GM12878 (cell line): ENCODE measurements around the gene P2RY10. TPM values are rescaled to one million over a fixed set of nuclear protein-coding genes. Genes with fewer than 3 reads are reported as not detected.
A peak's percentile ranks its signal among the peaks of the same experiment; 100 is the strongest.

ENCODE experiments used
- ATF7 ChIP-seq: fragments of 450-650 bp; IDR thresholded peaks from 2 replicates; pipeline ENCODE4 v1.6.1; 2016; ENCODE audit warnings: low read depth, mild to moderate bottlenecking
- BCL11A ChIP-seq: IDR thresholded peaks from 2 replicates; pipeline ENCODE4 v1.6.1; 2011; ENCODE audit warnings: low read depth, low read length
- BHLHE40 ChIP-seq, 2 experiments: fragments of 450-650 bp in 1 of 2; IDR thresholded peaks; 2 replicates each; pipeline ENCODE4 v1.6.1; 2011 to 2017; ENCODE audit warnings: low read depth in 2 of 2, borderline replicate concordance in 1 of 2, improper control_type of control experiment in 1 of 2, low read length in 1 of 2, mild to moderate bottlenecking in 1 of 2
- CUX1 ChIP-seq: IDR thresholded peaks from 2 replicates; pipeline ENCODE4 v1.6.1; 2012; ENCODE audit warnings: improper control_type of control experiment, low read depth, low read length; ENCODE audit not compliant: insufficient replicate concordance
- DPF2 ChIP-seq: fragments of 450-650 bp; IDR thresholded peaks from 2 replicates; pipeline ENCODE4 v1.6.1; 2017; ENCODE audit warnings: mild to moderate bottlenecking
- E2F4 ChIP-seq: IDR thresholded peaks from 2 replicates; pipeline ENCODE4 v1.6.1; 2012; ENCODE audit warnings: low read depth, low read length, improper control_type of control experiment
- ELK1 ChIP-seq: IDR thresholded peaks from 2 replicates; pipeline ENCODE4 v1.6.1; 2012; ENCODE audit warnings: low read depth, low read length, improper control_type of control experiment
- ESRRA ChIP-seq: IDR thresholded peaks from 2 replicates; pipeline ENCODE4 v1.6.1; 2012; ENCODE audit warnings: mild to moderate bottlenecking, low read length, improper control_type of control experiment
- IRF3 ChIP-seq: fragments of 450-650 bp; IDR thresholded peaks from 2 replicates; pipeline ENCODE4 v1.6.1; 2014; ENCODE audit warnings: mild to moderate bottlenecking
- MEF2A ChIP-seq: IDR thresholded peaks from 2 replicates; pipeline ENCODE4 v1.6.1; 2011; ENCODE audit warnings: low read depth, mild to moderate bottlenecking, low read length, moderate library complexity; ENCODE audit not compliant: insufficient read depth
- MEF2B ChIP-seq: fragments of 450-650 bp; IDR thresholded peaks from 2 replicates; pipeline ENCODE4 v1.6.1; 2018; ENCODE audit warnings: mild to moderate bottlenecking, moderate library complexity; ENCODE audit not compliant: partially characterized antibody, poor library complexity, severe bottlenecking
- MTA3 ChIP-seq: IDR thresholded peaks from 2 replicates; pipeline ENCODE4 v1.6.1; 2012; ENCODE audit warnings: low read length, inconsistent platforms, borderline replicate concordance
- NR2F1 ChIP-seq: fragments of 450-650 bp; conservative IDR thresholded peaks from 2 replicates; pipeline ENCODE4 v1.6.1; 2017; ENCODE audit warnings: mild to moderate bottlenecking
- PAX5 ChIP-seq: IDR thresholded peaks from 2 replicates; pipeline ENCODE4 v1.6.1; 2011; ENCODE audit warnings: low read depth, low read length, borderline replicate concordance
- POU2F2 ChIP-seq: IDR thresholded peaks from 3 replicates; pipeline ENCODE4 v1.6.1; 2011; ENCODE audit warnings: low read depth, mild to moderate bottlenecking, low read length, borderline replicate concordance
- RAD51 ChIP-seq: fragments of 450-650 bp; IDR thresholded peaks from 2 replicates; pipeline ENCODE4 v1.6.1; 2016; ENCODE audit warnings: moderate library complexity, mild to moderate bottlenecking, inconsistent platforms
- SIX5 ChIP-seq: IDR thresholded peaks from 2 replicates; pipeline ENCODE4 v1.6.1; 2011; ENCODE audit warnings: mild to moderate bottlenecking, low read depth, low read length, moderate library complexity; ENCODE audit not compliant: severe bottlenecking
- SMARCA5 ChIP-seq: fragments of 450-650 bp; IDR thresholded peaks from 2 replicates; pipeline ENCODE4 v1.6.1; 2017; ENCODE audit warnings: mild to moderate bottlenecking
- SMC3 ChIP-seq: IDR thresholded peaks from 2 replicates; pipeline ENCODE4 v1.6.1; 2011; ENCODE audit warnings: low read length, improper control_type of control experiment, borderline replicate concordance
- ZNF274 ChIP-seq: IDR thresholded peaks from one replicate; pipeline ENCODE4 v1.8.0; 2011; ENCODE audit not compliant: insufficient read length, insufficient read depth
- polyA plus RNA-seq, 11 experiments: library from polyadenylated mRNA; depleted of rRNA in 4 of 11; unstranded in 6 of 11; stranded (reverse) in 5 of 11; fragments of >200 nt; fragmentation: Nextera tagmentation in 4 of 11; fragmentation: Illumina TruSeq in 1 of 11; extraction: Ambion mirVana in 4 of 11; extraction: Trizol in 1 of 11; gene quantifications; 1 replicate in 1 of 11; 2 replicates in 10 of 11; pipeline versions ENCODE4 v1.2.1 to v1.2.3, GENCODE V29; 2011 to 2016; ENCODE audit warnings: inconsistent platforms in 2 of 11, missing spikeins in 2 of 11, low read depth in 1 of 11
- total RNA-seq, 4 experiments: library from RNA; depleted of rRNA in 3 of 4; stranded (reverse); fragments of >200 nt in 3 of 4; fragmentation: Illumina TruSeq in 1 of 4; extraction: Trizol in 1 of 4; gene quantifications; 2 replicates each; pipeline versions ENCODE4 v1.2.1 to v1.2.3, GENCODE V29; 2013 to 2021

P2RY10 gene
- total and polyA plus RNA-seq, 10 of the 15 experiments (the other 5 are each of a cell fraction or from before 2014, with no cell fraction given): 43.8 to 288 (median 72.1) TPM

GRCh38 chrX:78957768-78958130 is 12.6 kb downstream of the P2RY10 start (continued):
- TF ChIP-seq IRF3 (no peak), ATF7 (peak; percentile 73; the same call in 1 of the 2 replicates), E2F4 (no peak), ESRRA (peak; percentile 56; the same call in 1 of the 2 replicates), MEF2A (0 out of 2 replicates have a peak, but pooled peaks have one; percentile 36), SMC3 (peak; percentile 3; the same call in 1 of the 2 replicates), DPF2 (peak; percentile 82), SIX5 (no peak), ZNF274 (no peak), SMARCA5 (peak; percentile 18; the same call in 1 of the 2 replicates), MTA3 (peak; percentile 27; the same call in 1 of the 2 replicates), PAX5 (peak; percentile 82; the same call in 1 of the 2 replicates), MEF2B (peak; percentile 78), BHLHE40 (IDR thresholded peaks at IDR 0.05; ENCODE audit: borderline replicate concordance in 1 of 2, low read depth in 2 of 2, low read length in 1 of 2) (peak; percentile 69 to 71; a peak in 3 of 4 replicates), BCL11A (peak; percentile 67; the same call in 1 of the 2 replicates), RAD51 (0 out of 2 replicates have a peak, but pooled peaks have one; percentile 12), POU2F2 (peak; percentile 76; the same call in 1 of the 3 replicates), CUX1 (no peak), ELK1 (no peak), NR2F1 (peak; percentile 96)
